ENCODE results near the gene RBM12. TPM values are rescaled to one million over a fixed set of nuclear protein-coding genes. Genes with fewer than 3 reads are reported as not detected.
"Not testable (repeated sequence)": the region's sequence is repeated elsewhere in the genome, so short reads cannot be mapped to it uniquely, and the experiment has no call there.

The RBM12 gene
- total RNA-seq, 4 donors from 2014 or later, result 9.8 to 23.7 (median 20.7) TPM

- Histone ChIP-seq H3K36me3 (peaks cover 3 to 95% of the 10 kb centered on the region in 2 donors), H3K4me3 (no peak overlapping the region), H3K27ac (peak overlapping the region; percentile 8 to 72 (median 54)), H3K9me3 (no peaks in the 10 kb centered on the region), H3K4me1 (peaks cover 27 to 40% of the 10 kb centered on the region in 2 donors), H3K27me3 (no peaks in the 10 kb centered on the region)
- TF ChIP-seq CTCF (IDR thresholded peaks at IDR 0.05 in 4 of 5, conservative IDR thresholded peaks at IDR 0.05 in 1 of 5), result no peak
- TF ChIP-seq POLR2A (IDR thresholded peaks at IDR 0.05), result no peak
- ATAC-seq (no peak), DNase-seq (no peak)
- in situ Hi-C loops (cut with MboI; ENCODE audit: low sequenced_read_pairs in 4 of 4) (loop anchor here in 1 of 4 donors (25.0 kb wide), 1 partner anchor 176 kb away; no protein-coding TSS in a partner anchor), intact Hi-C loops (cut with DNase I; ENCODE audit: low total_unique reads) (no loop called here)
Measured at GRCh38 chr20:35710884-35711587, 46.3 kb upstream of the RBM12 start.

GRCh38 chr20:35710039-35710438, 45.3 kb upstream of the RBM12 start:
- Histone ChIP-seq H3K27ac (peak overlapping the region in 3 of 4 donors; percentile 2 to 8 (median 5)), H3K27me3 (no peaks in the 10 kb centered on the region), H3K4me3 (no peak overlapping the region), H3K9me3 (no peaks in the 10 kb centered on the region), H3K36me3 (peaks cover 3 to 95% of the 10 kb centered on the region in 2 donors), H3K4me1 (peaks cover 21 to 33% of the 10 kb centered on the region in 2 donors)
- no peak for TF ChIP-seq CTCF (IDR thresholded peaks at IDR 0.05 in 4 of 5, conservative IDR thresholded peaks at IDR 0.05 in 1 of 5)
- TF ChIP-seq POLR2A (IDR thresholded peaks at IDR 0.05), result no peak
- in situ Hi-C loops (cut with MboI; ENCODE audit: low sequenced_read_pairs in 4 of 4) (loop anchor here in 1 of 4 donors (25.0 kb wide), 1 partner anchor 177 kb away; no protein-coding TSS in a partner anchor), intact Hi-C loops (cut with DNase I; ENCODE audit: low total_unique reads) (no loop called here)
- ATAC-seq (no peak), DNase-seq (no peak)

GRCh38 chr20:35709259-35709658, 44.6 kb upstream of the RBM12 start:
- ATAC-seq, result no peak
- no peak for DNase-seq
- in situ Hi-C loops (cut with MboI; ENCODE audit: low sequenced_read_pairs in 4 of 4) (loop anchor here in 1 of 4 donors (25.0 kb wide), 1 partner anchor 178 kb away; no protein-coding TSS in a partner anchor), intact Hi-C loops (cut with DNase I; ENCODE audit: low total_unique reads) (no loop called here)
- Histone ChIP-seq H3K4me3 (no peak overlapping the region), H3K9me3 (no peaks in the 10 kb centered on the region), H3K27me3 (no peaks in the 10 kb centered on the region), H3K4me1 (peaks cover 21 to 40% of the 10 kb centered on the region in 2 donors), H3K27ac (peak overlapping the region in 1 of 4 donors; percentile 4), H3K36me3 (peaks cover 3 to 95% of the 10 kb centered on the region in 2 donors)
- TF ChIP-seq CTCF (IDR thresholded peaks at IDR 0.05 in 4 of 5, conservative IDR thresholded peaks at IDR 0.05 in 1 of 5) (no peak), POLR2A (IDR thresholded peaks at IDR 0.05) (no peak)

GRCh38 chr20:35708502-35708901, 43.8 kb upstream of the RBM12 start:
- TF ChIP-seq POLR2A (IDR thresholded peaks at IDR 0.05) (no peak), CTCF (IDR thresholded peaks at IDR 0.05 in 4 of 5, conservative IDR thresholded peaks at IDR 0.05 in 1 of 5) (no peak)
- Histone ChIP-seq H3K27me3 (no peaks in the 10 kb centered on the region), H3K27ac (no peak overlapping the region), H3K36me3 (peaks cover 3 to 95% of the 10 kb centered on the region in 2 donors), H3K4me1 (peaks cover 21 to 36% of the 10 kb centered on the region in 2 donors), H3K4me3 (no peak overlapping the region), H3K9me3 (no peaks in the 10 kb centered on the region)
- ATAC-seq, result no peak
- intact Hi-C loops (cut with DNase I; ENCODE audit: low total_unique reads), result no loop called here
- in situ Hi-C loops (cut with MboI; ENCODE audit: low sequenced_read_pairs in 4 of 4), result loop anchor here in 1 of 4 donors (25.0 kb wide), 1 partner anchor 179 kb away; no protein-coding TSS in a partner anchor
- DNase-seq, result no peak

GRCh38 chr20:35706591-35707529, 42.2 kb upstream of the RBM12 start:
- H3K27me3 ChIP-seq; H3K4me3 ChIP-seq; DNase-seq; H3K27ac ChIP-seq; intact Hi-C loops (cut with DNase I; ENCODE audit: low total_unique reads); H3K9me3 ChIP-seq; ATAC-seq: not testable (repeated sequence)
- H3K4me1 ChIP-seq, result peaks cover 22 to 44% of the 10 kb centered on the region in 2 donors
- peaks cover 3 to 97% of the 10 kb centered on the region in 2 donors for H3K36me3 ChIP-seq
- in situ Hi-C loops (cut with MboI; ENCODE audit: low sequenced_read_pairs in 4 of 4), result loop anchor here in 1 of 4 donors (25.0 kb wide), 1 partner anchor 180 kb away; no protein-coding TSS in a partner anchor

GRCh38 chr20:35705894-35706293, 41.2 kb upstream of the RBM12 start:
- intact Hi-C loops (cut with DNase I; ENCODE audit: low total_unique reads); H3K4me3 ChIP-seq; ATAC-seq; H3K9me3 ChIP-seq; DNase-seq; H3K27me3 ChIP-seq: not testable (repeated sequence)
- Histone ChIP-seq H3K36me3 (peaks cover 0 to 91% of the 10 kb centered on the region in 2 donors), H3K27ac (peak overlapping the region in 1 of 4 donors; percentile 16), H3K4me1 (peaks cover 14 to 39% of the 10 kb centered on the region in 2 donors)
- in situ Hi-C loops (cut with MboI; ENCODE audit: low sequenced_read_pairs in 4 of 4), result loop anchor here in 1 of 4 donors (25.0 kb wide), 1 partner anchor 181 kb away; no protein-coding TSS in a partner anchor

All from gastrocnemius medialis (tissue), 4 donors.